ENCODE data around the gene ABR. TPM values are rescaled to one million over a fixed set of nuclear protein-coding genes. Genes with fewer than 3 reads are reported as not detected.

The ABR gene
- total RNA-seq, 5 donors from 2014 or later (not counting 1 experiment from before 2014, with no cell fraction given): 89.4 to 165 (median 125) TPM

DNA sequence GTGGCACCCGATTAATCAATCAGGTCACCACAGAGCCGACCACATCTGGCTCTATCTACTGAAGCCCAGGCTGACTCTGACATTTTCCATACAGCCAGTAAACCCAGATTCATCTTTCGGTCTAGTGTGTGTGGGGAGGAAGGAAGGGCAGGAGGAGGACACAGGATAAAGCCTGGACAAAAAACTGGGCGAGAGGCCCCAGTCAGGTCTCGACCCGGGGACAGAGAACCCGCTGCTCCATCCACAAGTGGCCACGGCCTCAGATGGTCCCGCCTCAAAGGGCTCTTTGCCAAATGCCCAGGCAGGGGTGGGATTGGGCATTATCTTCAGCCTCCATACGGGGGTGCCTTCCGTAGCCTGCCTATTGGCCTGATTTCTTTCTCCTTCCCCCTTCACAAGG lies 7.8 kb downstream of the ABR start:
- no peak for ATAC-seq (replicated peaks in 1 of 4)
- H3K4me1 Mint-ChIP-seq: peaks cover 0 to 4% (median 0%) of the 10 kb centered on the region in 3 donors
- peaks cover 7% of the 10 kb centered on the region for H3K36me3 Mint-ChIP-seq
- Histone ChIP-seq H3K27me3 (replicated peaks in 1 of 2; ENCODE audit: control insufficient read depth in 2 of 2, extremely low read depth in 1 of 2, insufficient read depth in 2 of 2, low read length in 1 of 2) (peaks cover 0 to 2% of the 10 kb centered on the region in 2 experiments), H3K36me3 (ENCODE audit: control insufficient read depth in 2 of 2, extremely low read depth in 1 of 2, insufficient read depth in 1 of 2, low read length in 1 of 2) (peaks cover 0 to 2% of the 10 kb centered on the region in 2 donors), H3K9me3 (no peaks in the 10 kb centered on the region), H3K4me3 (ENCODE audit: control insufficient read depth in 1 of 2, extremely low read depth in 1 of 2, low read length in 1 of 2) (no peak overlapping the region), H3K4me1 (ENCODE audit: control insufficient read depth in 1 of 2, extremely low read depth in 1 of 2, insufficient read depth in 2 of 2, low read length in 2 of 2) (no peaks in the 10 kb centered on the region), H3K27ac (ENCODE audit: low read length) (no peak overlapping the region)
- DNase-seq: no peak
- 84% methylated on average over 8 of the region's 11 CpGs for WGBS (ENCODE audit: insufficient coverage)
- no peaks in the 10 kb centered on the region for H3K27me3 Mint-ChIP-seq
- H3K4me3 Mint-ChIP-seq: no peak overlapping the region
- no peak overlapping the region for H3K27ac Mint-ChIP-seq
- ChIA-PET POLR2A (no interaction called here), CTCF (no interaction called here)
- no peaks in the 10 kb centered on the region for H3K9me3 Mint-ChIP-seq

- H3K36me3 Mint-ChIP-seq: peaks cover 7% of the 10 kb centered on the region
- no peaks in the 10 kb centered on the region for H3K27me3 Mint-ChIP-seq
- H3K9me3 ChIP-seq: no peaks in the 10 kb centered on the region
- WGBS (ENCODE audit: insufficient coverage): 84% methylated on average over 7 of the region's 11 CpGs
- H3K27ac ChIP-seq (ENCODE audit: low read length): no peak overlapping the region
- no peak overlapping the region for H3K4me3 Mint-ChIP-seq
- H3K9me3 Mint-ChIP-seq: no peaks in the 10 kb centered on the region
- H3K4me1 Mint-ChIP-seq: peaks cover 0 to 4% (median 0%) of the 10 kb centered on the region in 3 donors
- CTCF ChIA-PET: no interaction called here
- H3K36me3 ChIP-seq (ENCODE audit: control insufficient read depth in 2 of 2, extremely low read depth in 1 of 2, insufficient read depth in 1 of 2, low read length in 1 of 2): peaks cover 0 to 2% of the 10 kb centered on the region in 2 donors
- DNase-seq (no peak), ATAC-seq (replicated peaks in 1 of 4) (no peak)
- H3K4me1 ChIP-seq (ENCODE audit: control insufficient read depth in 1 of 2, extremely low read depth in 1 of 2, insufficient read depth in 2 of 2, low read length in 2 of 2): no peaks in the 10 kb centered on the region
- no peak overlapping the region for H3K27ac Mint-ChIP-seq
- POLR2A ChIA-PET: no interaction called here
- H3K27me3 ChIP-seq (replicated peaks in 1 of 2; ENCODE audit: control insufficient read depth in 2 of 2, extremely low read depth in 1 of 2, insufficient read depth in 2 of 2, low read length in 1 of 2): peaks cover 0 to 2% of the 10 kb centered on the region in 2 experiments
- H3K4me3 ChIP-seq (ENCODE audit: control insufficient read depth in 1 of 2, extremely low read depth in 1 of 2, low read length in 1 of 2): no peak overlapping the region
Measured at GRCh38 chr17:1170739-1171138, 9.0 kb downstream of the ABR start.

- Mint-ChIP-seq H3K4me1 (peaks cover 0 to 4% (median 0%) of the 10 kb centered on the region in 3 donors), H3K27me3 (no peaks in the 10 kb centered on the region), H3K4me3 (no peak overlapping the region), H3K27ac (no peak overlapping the region), H3K36me3 (peaks cover 7% of the 10 kb centered on the region), H3K9me3 (no peaks in the 10 kb centered on the region)
- Histone ChIP-seq H3K9me3 (no peaks in the 10 kb centered on the region), H3K27me3 (replicated peaks in 1 of 2; ENCODE audit: control insufficient read depth in 2 of 2, extremely low read depth in 1 of 2, insufficient read depth in 2 of 2, low read length in 1 of 2) (peaks cover 0 to 2% of the 10 kb centered on the region in 2 experiments), H3K4me3 (ENCODE audit: control insufficient read depth in 1 of 2, extremely low read depth in 1 of 2, low read length in 1 of 2) (no peak overlapping the region), H3K36me3 (ENCODE audit: control insufficient read depth in 2 of 2, extremely low read depth in 1 of 2, insufficient read depth in 1 of 2, low read length in 1 of 2) (peaks cover 0 to 2% of the 10 kb centered on the region in 2 donors), H3K4me1 (ENCODE audit: control insufficient read depth in 1 of 2, extremely low read depth in 1 of 2, insufficient read depth in 2 of 2, low read length in 2 of 2) (no peaks in the 10 kb centered on the region), H3K27ac (ENCODE audit: low read length) (no peak overlapping the region)
- 80% methylated on average over 1 of the region's 4 CpGs for WGBS (ENCODE audit: insufficient coverage)
- ChIA-PET CTCF (no interaction called here), POLR2A (no interaction called here)
- DNase-seq (no peak), ATAC-seq (replicated peaks in 1 of 4) (no peak)
Measured at GRCh38 chr17:1169929-1170312, 9.9 kb downstream of the ABR start.

GRCh38 chr17:1169221-1169928 lies 10.4 kb downstream of the ABR start:
- Histone ChIP-seq H3K36me3 (ENCODE audit: control insufficient read depth in 2 of 2, extremely low read depth in 1 of 2, insufficient read depth in 1 of 2, low read length in 1 of 2) (peaks cover 0 to 2% of the 10 kb centered on the region in 2 donors), H3K4me1 (ENCODE audit: control insufficient read depth in 1 of 2, extremely low read depth in 1 of 2, insufficient read depth in 2 of 2, low read length in 2 of 2) (no peaks in the 10 kb centered on the region), H3K27me3 (replicated peaks in 1 of 2; ENCODE audit: control insufficient read depth in 2 of 2, extremely low read depth in 1 of 2, insufficient read depth in 2 of 2, low read length in 1 of 2) (peaks cover 0 to 2% of the 10 kb centered on the region in 2 experiments), H3K27ac (ENCODE audit: low read length) (no peak overlapping the region), H3K4me3 (ENCODE audit: control insufficient read depth in 1 of 2, extremely low read depth in 1 of 2, low read length in 1 of 2) (no peak overlapping the region), H3K9me3 (no peaks in the 10 kb centered on the region)
- CTCF ChIA-PET: no interaction called here
- WGBS (ENCODE audit: insufficient coverage): 87% methylated on average over 16 of the region's 22 CpGs
- POLR2A ChIA-PET: no interaction called here
- ATAC-seq (replicated peaks in 1 of 4) (no peak), DNase-seq (no peak)
- no peak overlapping the region for H3K4me3 Mint-ChIP-seq
- no peaks in the 10 kb centered on the region for H3K27me3 Mint-ChIP-seq
- H3K4me1 Mint-ChIP-seq: peaks cover 0 to 4% (median 0%) of the 10 kb centered on the region in 3 donors
- peaks cover 7% of the 10 kb centered on the region for H3K36me3 Mint-ChIP-seq
- H3K27ac Mint-ChIP-seq: no peak overlapping the region
- H3K9me3 Mint-ChIP-seq: no peaks in the 10 kb centered on the region

- H3K9me3 Mint-ChIP-seq: no peaks in the 10 kb centered on the region
- Histone ChIP-seq H3K27ac (ENCODE audit: low read length) (no peak overlapping the region), H3K27me3 (replicated peaks in 1 of 2; ENCODE audit: control insufficient read depth in 2 of 2, extremely low read depth in 1 of 2, insufficient read depth in 2 of 2, low read length in 1 of 2) (peaks cover 0 to 2% of the 10 kb centered on the region in 2 experiments), H3K4me3 (ENCODE audit: control insufficient read depth in 1 of 2, extremely low read depth in 1 of 2, low read length in 1 of 2) (no peak overlapping the region), H3K4me1 (ENCODE audit: control insufficient read depth in 1 of 2, extremely low read depth in 1 of 2, insufficient read depth in 2 of 2, low read length in 2 of 2) (no peaks in the 10 kb centered on the region), H3K9me3 (no peaks in the 10 kb centered on the region), H3K36me3 (ENCODE audit: control insufficient read depth in 2 of 2, extremely low read depth in 1 of 2, insufficient read depth in 1 of 2, low read length in 1 of 2) (peaks cover 0 to 2% of the 10 kb centered on the region in 2 donors)
- ATAC-seq (replicated peaks in 1 of 4) (no peak), DNase-seq (no peak)
- WGBS (ENCODE audit: insufficient coverage): 81% methylated on average over 6 of the region's 17 CpGs
- H3K27ac Mint-ChIP-seq: no peak overlapping the region
- no peak overlapping the region for H3K4me3 Mint-ChIP-seq
- peaks cover 0 to under 1% (median 0%) of the 10 kb centered on the region in 3 donors for H3K4me1 Mint-ChIP-seq
- peaks cover 7% of the 10 kb centered on the region for H3K36me3 Mint-ChIP-seq
- ChIA-PET CTCF (interaction anchor here in 1 of 2 donors (0.6 kb wide), 1 partner anchor 499 kb away, joined by 3 read pairs; no protein-coding TSS in a partner anchor), POLR2A (no interaction called here)
- H3K27me3 Mint-ChIP-seq: no peaks in the 10 kb centered on the region
Measured at GRCh38 chr17:1168533-1169220, 11.1 kb downstream of the ABR start.

GRCh38 chr17:1166276-1166675 lies 13.5 kb downstream of the ABR start:
- ATAC-seq (replicated peaks in 1 of 4) (no peak), DNase-seq (no peak)
- H3K9me3 ChIP-seq: no peaks in the 10 kb centered on the region
- no peaks in the 10 kb centered on the region for H3K4me1 ChIP-seq (ENCODE audit: control insufficient read depth in 1 of 2, extremely low read depth in 1 of 2, insufficient read depth in 2 of 2, low read length in 2 of 2)
- Mint-ChIP-seq H3K4me3 (no peak overlapping the region), H3K4me1 (no peaks in the 10 kb centered on the region), H3K27ac (no peak overlapping the region), H3K9me3 (no peaks in the 10 kb centered on the region), H3K27me3 (no peaks in the 10 kb centered on the region), H3K36me3 (peaks cover 7% of the 10 kb centered on the region)
- H3K36me3 ChIP-seq (ENCODE audit: control insufficient read depth in 2 of 2, extremely low read depth in 1 of 2, insufficient read depth in 1 of 2, low read length in 1 of 2): peaks cover 0 to 2% of the 10 kb centered on the region in 2 donors
- H3K4me3 ChIP-seq (ENCODE audit: control insufficient read depth in 1 of 2, extremely low read depth in 1 of 2, low read length in 1 of 2): no peak overlapping the region
- ChIA-PET POLR2A (no interaction called here), CTCF (no interaction called here)
- 85% methylated on average over 11 of the region's 11 CpGs for WGBS (ENCODE audit: insufficient coverage)
- peaks cover 0 to 2% of the 10 kb centered on the region in 2 experiments for H3K27me3 ChIP-seq (replicated peaks in 1 of 2; ENCODE audit: control insufficient read depth in 2 of 2, extremely low read depth in 1 of 2, insufficient read depth in 2 of 2, low read length in 1 of 2)
- no peak overlapping the region for H3K27ac ChIP-seq (ENCODE audit: low read length)
